ENCODE measurements around the gene ATP4B.
"Not testable (repeated sequence)": the region's sequence is repeated elsewhere in the genome, so short reads cannot be mapped to it uniquely, and the experiment has no call there.

Gene ATP4B

DNA sequence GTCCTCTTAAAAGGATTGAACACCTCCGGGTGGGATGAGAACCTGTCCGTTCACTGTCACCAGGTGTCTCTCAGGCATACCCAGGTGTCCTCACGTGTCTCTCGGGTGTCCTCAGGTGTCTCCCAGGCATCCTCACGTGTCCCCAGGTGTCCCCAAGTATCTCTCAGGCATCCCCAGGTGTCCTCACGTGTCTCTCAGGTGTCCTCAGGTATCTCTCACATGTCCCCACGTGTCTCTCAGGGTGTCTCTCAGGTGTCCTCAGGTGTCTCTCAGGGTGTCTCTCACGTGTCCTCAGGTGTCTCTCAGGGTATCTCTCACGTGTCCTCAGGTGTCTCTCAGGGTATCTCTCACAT is 33.8 kb downstream of the ATP4B start:
- DNase-seq (ENCODE audit: low read depth) = no peak

DNA sequence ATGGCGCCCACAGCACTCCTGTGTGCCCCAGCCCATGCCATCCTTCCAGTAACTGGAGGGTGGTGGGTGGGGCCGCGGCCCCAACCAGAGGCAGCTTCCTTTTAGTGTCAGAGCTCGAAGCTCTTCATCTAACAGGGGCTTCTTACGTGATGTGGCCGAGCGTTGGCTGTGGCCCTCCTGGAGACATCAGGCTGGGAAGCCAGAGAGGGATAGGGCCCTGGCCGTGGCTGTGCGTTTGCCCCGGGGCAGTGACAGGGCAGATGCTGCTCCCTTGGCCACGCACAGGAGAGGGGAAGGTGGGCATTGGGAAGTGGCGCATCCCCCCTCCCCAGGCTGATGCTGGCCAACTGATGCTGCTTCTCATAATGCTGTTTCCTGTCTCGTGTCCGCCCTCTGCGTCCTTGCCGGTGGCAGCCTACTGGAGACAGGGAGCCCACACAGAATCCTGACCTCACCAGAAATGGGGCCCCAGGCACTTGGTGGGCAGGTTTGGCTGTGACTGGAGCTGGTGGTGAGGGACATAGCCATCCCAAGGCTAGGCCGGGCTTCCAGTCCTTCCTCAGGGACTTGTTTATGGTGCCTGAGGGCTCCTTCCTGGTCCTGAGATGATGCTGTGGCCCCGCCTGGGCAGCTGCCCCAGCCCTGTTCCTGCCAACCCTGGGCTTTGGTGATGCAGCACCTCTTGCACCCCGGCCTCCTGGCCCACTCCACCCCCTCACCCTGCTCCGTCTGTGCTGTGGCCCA is 34.3 kb downstream of the ATP4B start:
- DNase-seq (ENCODE audit: low read depth) = no peak

- no peak for DNase-seq (ENCODE audit: low read depth)
Measured at GRCh38 chr13:113622791-113623490, 35.1 kb downstream of the ATP4B start.

DNA sequence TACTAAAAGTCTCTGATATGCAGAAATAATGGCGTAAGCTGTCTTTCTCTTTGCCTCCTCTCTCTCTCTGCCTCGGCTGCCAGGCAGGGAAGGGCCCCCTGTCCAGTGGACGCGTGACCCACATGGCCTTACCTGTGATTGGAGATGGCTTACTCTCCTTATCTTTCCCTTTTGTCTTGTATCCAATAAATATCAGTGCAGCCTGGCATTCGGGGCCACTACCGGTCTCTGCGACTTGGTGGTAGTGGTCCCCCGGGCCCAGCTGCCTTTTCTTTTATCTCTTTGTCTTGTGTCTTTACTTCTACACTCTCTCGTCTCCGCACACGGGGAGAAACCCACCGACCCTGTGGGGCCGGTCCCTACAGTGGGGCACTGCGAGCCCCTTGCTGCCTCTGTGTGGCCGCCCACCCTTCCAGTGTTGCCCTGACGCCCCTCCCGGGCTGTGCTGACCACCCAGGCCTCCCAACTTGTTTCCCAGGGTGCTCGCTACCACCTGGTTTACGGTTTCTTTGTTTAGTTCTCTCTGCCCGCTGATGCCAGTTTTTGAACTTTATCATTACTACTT is 35.9 kb downstream of the ATP4B start:
- DNase-seq (ENCODE audit: low read depth) = not testable (repeated sequence)

DNA sequence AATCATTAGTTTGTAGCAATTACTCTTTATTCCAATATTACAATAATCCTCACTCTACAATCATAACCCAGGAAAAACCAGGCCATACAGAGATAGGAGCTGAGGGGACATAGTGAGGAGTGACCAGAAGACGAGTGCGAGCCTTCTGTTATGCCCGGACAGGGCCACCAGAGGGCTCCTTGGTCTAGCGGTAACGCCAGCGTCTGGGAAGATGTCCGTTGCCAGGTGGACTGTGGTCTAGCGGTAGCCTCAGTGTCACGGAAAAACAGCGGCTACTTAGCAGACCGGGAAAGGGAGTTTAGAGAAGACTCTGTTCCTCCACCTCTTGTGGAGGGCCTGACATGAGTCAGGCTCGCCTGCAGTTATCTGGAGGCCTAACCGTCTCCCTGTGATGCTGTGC is 36.5 kb downstream of the ATP4B start:
- not testable (repeated sequence) for DNase-seq (ENCODE audit: low read depth)

- no peak for DNase-seq (ENCODE audit: low read depth)
Measured at GRCh38 chr13:113621046-113621445, 37.0 kb downstream of the ATP4B start.

- no peak for DNase-seq (ENCODE audit: low read depth)
Measured at GRCh38 chr13:113620036-113620796, 37.8 kb downstream of the ATP4B start.

- no peak for DNase-seq (ENCODE audit: low read depth)
Measured at GRCh38 chr13:113618455-113618854, 39.5 kb downstream of the ATP4B start.

- DNase-seq (ENCODE audit: low read depth) = no peak
Measured at GRCh38 chr13:113617961-113618360, 40.0 kb downstream of the ATP4B start.

DNA sequence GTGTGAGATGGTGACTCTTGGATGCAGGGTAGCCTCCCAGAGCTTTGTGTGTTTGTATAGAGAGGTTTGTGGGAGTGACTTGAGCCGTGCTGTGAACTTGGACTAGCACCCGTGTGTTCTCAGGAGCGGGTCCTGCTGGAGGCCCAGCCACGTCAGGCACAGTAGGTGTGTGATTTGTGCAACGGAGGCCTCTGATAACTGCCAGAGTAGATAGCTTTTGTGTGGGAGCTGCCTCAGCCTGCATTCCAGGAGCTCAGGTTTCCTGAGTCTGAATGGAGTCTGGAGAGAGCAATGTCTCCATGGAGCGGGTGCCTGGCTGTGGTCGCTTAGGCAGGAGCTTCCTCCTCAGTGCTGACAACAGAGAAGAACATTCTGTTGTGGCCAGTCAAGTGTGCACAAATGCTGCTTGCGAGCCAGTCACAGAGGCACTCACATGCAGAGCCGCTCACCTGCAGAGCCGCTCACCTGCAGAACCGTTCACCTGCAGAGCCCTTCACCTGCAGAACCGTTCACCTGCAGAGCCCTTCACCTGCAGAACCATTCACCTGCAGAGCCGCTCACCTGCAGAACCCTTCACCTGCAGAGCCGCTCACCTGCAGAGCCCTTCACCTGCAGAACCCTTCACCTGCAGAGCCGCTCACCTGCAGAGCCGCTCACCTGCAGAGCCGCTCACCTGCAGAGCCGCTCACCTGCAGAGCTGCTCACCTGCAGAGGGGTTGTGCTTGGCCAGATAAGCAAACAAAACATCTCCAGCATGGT is 40.8 kb downstream of the ATP4B start:
- DNase-seq (ENCODE audit: low read depth) = no peak

DNA sequence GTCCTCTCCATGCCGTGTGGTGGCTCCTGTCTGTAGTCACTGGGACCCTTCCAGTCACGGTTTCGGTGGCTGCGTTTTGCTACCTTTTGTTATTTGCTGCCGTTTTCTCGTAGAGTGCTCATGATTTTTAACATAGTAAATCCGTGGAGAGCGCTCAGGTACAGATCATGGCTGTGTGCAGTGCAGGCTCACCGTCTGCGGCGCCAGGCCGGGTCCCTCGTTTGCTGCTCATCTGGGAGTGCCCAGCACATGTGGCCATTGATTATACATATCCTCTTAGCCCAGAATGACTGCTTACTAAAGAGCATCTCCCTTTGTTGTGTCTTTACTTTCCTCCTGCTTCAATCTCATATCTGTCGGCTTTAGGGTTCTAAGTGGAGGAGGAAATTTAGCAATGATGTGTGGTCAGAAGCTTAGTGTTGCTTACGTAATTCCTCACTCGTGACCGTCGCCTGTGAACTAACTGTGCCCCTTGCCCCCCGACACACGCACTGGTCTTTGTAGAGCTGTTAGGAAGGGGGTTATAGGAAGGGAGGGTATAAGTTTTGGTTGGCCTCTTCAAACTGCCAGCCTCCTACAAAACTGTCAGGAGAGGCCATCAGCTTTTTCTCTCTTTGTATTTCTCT is 41.6 kb downstream of the ATP4B start:
- no peak for DNase-seq (ENCODE audit: low read depth)

- no peak for DNase-seq (ENCODE audit: low read depth)
Measured at GRCh38 chr13:113613789-113614379, 44.1 kb downstream of the ATP4B start.

- no peak for DNase-seq (ENCODE audit: low read depth)
Measured at GRCh38 chr13:113612607-113613006, 45.4 kb downstream of the ATP4B start.

DNA sequence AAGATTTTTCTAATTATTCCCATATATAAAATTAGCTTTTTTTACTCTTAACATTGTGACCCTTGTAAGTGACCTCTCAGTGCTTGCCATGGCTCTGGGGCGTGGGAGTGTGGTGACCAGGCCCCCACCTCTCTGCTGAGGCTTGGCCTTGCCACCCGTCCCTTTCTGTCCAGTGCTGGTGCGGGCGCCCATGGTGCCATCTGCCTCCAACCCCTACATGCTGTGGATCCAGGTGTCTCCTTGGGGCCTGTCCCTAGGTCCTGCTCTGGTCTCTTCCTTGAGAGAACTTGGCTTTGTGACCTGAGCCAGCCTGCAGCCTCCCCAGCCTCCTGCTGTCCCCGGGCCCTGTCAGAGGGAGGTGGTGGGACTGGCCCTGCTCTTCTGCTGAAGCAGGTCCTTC is 46.0 kb downstream of the ATP4B start:
- no peak for DNase-seq (ENCODE audit: low read depth)

DNA sequence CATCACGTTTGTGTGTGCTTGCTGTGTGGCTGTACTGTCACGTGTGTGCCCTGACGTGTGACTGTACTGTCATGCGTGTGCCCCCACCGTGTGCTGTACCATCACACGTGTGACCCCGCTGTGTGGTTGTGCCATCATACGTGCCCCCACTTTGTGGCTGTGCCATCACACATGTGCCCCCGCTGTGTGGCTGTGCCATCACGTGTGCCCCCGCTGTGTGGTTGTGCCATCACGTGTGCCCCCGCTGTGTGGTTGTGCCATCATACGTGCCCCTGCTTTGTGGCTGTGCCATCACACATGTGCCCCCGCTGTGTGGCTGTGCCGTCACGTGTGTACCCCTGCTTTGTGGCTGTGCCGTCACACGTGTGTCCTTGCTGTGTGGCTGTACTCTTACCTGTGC is 47.7 kb downstream of the ATP4B start:
- DNase-seq (ENCODE audit: low read depth) = no peak

- DNase-seq (ENCODE audit: low read depth) = no peak
Measured at GRCh38 chr13:113609616-113610015, 48.4 kb downstream of the ATP4B start.

GRCh38 chr13:113608967-113609533 is 48.9 kb downstream of the ATP4B start:
- no peak for DNase-seq (ENCODE audit: low read depth)

DNA sequence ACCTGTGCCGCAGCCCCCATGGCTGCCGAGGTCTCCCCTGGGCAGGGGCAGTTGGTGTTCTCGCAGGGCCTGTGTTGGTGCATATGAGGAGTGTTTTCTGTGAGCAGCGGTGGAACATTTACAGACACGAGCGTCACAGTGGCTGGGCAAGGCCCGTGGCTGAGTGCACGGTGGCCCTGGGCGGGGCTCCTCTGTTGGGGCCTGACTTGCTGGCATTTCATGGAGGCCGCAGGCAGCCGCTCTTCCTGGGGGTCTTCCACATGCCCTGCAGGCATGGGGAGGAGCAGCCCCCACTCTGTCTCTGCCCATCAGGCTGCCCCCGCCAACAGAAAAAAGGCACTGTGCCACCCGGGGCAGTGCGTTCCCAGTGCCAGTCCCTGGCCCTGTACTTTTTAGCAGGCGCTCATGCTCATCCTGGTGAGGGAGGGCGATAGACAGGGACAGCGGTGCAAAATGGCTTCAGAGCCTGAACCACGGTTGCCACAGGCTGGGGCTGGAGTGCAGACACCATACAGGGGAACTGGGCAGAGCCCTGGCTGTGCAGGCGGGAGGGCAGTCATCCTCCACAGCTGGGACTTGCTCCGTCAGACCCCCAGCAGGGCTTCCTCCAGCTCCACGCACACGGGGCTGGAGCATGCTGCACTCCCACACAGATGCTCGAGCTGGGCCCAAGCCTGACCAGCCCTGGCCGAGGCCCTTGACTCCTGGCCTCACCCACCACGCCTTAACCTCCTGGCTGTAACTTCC is 49.9 kb downstream of the ATP4B start:
- no peak for DNase-seq (ENCODE audit: low read depth)

- no peak for DNase-seq (ENCODE audit: low read depth)
Measured at GRCh38 chr13:113607056-113607888, 50.7 kb downstream of the ATP4B start.

All from activated T-cell treated with anti-CD3 and anti-CD28 coated beads for 48 hours (primary cell).